Stimulated activated CD8-positive, alpha-beta memory T cell treated with anti-CD3 and anti-CD28 coated beads, Interleukin-7, amount 100 ng/mL, for 1 hour (primary cell): Measurements from ENCODE around the gene P2RX2.

ENCODE experiments used
- DNase-seq, 2 donors: peaks; one replicate each; pipeline ENCODE4 v3.0.0-alpha.2; 2020; ENCODE audit warnings: low read depth in 2 of 2

Gene P2RX2

DNA sequence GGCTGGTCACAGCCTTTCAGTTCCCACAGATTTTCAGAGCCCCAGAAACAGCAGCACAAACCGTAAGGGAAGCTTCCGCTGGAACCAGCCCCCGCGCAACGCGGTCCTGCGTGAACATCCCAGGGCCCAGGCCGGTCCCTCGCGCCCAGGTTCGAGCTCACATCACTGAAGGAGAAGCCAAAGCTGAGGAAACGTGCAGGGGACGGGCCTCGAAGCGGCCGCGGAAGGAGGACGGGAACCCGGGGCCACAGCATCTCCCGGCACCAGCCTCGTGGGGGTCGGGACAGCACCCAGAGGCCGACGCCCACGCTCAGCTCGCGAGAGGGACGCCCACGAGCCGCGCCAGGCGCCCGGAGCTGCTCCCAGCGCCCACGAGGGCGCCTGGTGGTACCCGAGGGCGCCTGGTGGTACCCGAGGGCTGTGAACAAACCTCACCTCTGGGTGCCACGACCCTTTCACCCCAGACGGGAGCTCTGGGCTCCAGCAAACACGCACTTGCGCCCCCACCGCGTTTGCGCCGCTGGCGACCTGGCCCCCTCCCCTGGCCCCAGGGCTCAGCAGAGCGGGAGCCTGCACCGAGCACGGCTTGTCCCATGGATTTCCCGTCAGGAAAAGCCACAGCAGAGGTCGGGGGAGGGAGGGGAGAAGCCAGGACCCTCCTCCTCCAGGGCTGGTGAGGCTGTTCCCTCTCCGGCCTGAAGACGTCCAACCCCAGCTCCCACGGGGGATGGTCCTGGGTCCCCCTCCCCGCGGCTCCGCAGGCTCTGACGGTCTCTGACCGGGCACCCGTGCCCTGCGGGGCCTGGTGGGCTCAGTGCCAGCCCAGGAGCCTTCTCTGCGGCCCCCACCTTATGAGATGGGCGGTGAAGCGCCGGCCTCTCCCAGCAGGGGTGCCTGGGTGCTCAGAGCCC, 15.1 kb upstream of the P2RX2 start:
- DNase-seq: no peak

DNA sequence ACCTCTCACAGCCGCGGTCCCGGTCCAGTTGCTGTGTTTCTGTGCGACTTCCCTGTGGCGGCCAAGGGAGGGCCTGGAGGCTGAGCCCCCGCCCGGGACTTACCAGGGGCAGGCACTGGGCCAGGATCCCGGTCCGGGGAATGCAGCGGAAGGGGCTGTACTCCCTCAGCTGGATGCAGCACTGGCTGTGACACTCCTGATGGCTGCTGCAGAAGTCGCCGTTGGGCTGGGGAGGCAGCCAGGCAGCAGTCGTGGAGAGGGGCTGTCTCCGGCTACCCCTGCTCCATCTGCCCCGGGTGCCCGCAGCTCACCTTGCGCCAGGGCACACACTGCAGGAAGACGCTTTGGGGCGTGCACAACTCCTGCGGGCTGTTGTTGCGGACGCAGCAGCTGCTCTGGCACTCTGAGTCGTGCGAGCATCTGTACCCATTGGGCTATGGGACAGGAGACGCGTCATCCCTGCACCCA, 14.4 kb upstream of the P2RX2 start:
- no peak for DNase-seq

DNA sequence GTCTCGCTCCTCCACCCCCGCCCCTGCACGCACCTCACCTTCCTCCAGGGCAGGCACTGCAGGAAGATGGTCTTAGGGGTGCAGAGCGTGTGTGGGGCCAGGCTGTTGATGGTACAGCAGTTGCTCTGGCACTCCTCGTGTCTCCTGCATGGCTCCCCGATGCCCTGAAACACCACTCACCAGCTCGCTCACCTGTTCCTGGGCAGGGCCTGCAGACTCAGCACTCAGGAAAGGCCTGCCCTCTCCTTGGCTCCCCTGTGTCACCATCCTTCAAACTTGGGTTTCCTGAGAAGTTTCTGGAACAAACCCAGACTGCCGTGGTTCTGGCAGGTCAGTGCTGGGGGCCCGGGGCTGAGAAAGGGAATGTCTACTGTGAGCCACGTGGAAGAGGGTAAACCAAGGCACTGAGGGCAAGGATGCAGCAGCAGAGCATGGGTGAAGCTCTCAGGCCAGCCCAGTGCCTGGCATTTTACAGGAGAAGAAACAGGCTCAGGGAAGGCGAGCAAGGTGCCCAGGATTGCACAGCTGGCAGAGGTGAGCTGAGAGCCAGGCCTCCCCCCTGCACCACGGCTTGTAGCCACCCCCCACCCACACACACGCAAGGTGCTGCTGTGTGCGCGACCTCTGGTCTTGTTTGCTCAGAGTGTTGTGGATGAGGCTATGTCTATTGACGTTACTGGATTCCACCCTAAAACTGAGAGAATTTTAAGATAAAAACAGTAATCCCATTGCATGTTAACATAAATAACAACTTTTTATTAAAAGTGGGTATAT, 13.7 kb upstream of the P2RX2 start:
- no peak for DNase-seq

DNA sequence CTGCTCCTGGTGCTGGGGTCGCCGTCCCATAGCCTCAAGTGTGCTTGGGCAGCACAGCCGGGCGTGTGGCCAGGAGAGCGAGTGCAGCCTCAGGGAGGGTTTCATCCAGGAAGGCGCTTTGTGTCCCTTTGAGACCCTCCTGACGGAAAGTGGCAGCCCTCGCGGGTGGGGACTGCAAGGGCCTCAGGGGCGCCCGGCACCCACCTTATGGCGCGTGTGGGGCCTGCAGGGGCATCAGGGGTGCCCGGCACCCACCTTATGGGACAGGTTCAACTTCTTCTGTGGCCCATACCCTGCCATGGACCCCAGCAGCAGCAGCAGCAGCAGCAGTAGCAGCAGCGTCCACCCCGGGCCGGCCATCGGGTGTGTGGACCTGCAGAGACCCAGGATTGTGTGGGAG, 12.7 kb upstream of the P2RX2 start:
- DNase-seq: no peak

DNA sequence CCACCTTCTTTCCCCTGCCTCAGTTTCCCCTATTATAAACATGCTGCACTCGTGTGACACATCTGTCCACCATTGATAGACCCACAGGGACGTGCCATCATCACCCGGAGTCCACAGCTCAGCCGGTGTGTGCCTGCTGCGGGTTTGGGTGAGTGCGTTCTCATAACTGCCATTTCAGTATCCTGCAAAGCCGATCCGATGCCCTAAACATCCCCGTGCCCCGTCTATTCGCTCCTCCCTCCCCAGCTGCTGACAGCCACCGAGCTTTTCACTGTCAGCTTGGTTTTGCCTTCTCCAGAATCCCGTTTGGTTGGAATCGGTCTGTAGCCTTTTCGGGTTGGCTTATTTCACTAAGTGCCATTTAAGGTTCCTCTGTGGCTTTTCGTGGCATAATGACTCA, 12.1 kb upstream of the P2RX2 start:
- DNase-seq: no peak

DNA sequence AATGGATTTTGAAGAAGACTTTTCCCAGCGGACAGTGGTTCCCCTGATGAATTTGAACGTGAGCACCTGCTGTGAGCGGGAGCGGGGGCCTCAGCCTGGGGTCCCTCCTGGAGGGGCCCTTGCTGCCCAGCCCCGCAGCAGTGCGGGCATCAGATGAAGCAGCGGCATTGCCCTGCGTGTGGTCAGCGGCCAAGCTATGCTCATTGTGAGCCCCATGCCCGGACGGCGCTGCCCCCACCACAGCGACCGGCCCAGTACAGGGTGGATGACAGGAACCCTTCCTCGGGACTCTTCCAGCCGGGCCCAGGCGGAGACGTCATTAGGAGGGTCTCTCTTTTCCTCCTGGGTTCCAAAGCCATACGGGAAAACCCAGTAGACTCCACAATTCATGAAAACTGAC, 11.6 kb upstream of the P2RX2 start:
- no peak for DNase-seq

DNA sequence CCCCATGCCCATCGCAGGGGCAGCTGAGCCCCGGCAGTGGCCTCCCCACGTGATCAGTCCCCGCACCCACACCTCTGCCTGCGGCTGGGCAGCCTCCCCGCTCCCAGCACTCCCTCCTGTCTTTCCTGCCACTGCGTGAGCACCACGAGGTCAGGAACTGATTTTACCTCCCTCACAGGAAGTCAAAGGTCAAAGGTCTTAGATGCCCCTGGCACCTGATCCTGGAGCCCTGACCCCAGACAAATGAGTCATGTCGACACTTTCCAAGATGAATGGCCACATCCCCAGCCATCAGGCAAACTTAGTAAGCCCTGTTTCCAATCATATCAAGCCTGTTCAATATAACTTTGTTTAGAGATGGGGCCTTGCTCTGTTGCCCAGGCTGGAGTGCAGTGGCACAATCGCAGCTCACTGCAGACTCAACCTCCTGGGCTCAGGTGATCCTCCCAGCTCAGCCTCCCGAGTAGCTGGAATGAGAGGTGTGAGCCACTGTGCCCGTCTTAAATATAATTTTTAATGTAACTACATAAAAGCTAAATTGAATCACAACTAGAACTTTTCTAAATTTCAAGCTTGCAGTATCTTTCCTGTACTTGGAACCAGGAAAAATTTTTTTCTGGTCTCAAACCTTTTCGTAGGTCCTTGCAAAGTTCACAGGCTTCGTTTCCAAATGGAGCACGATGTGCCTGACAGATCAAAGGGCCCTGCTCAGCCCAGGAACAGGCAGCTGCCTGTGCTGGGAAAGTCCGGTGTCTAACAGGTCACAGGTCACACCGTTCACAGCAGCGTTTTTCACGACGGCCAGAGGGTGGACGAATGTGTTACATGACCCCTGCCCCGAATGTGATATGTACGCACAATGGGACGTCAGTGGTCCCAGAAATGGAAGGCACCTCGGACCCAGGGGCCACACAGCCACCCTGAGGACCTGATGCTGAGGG, 10.1 kb upstream of the P2RX2 start:
- no peak for DNase-seq

DNA sequence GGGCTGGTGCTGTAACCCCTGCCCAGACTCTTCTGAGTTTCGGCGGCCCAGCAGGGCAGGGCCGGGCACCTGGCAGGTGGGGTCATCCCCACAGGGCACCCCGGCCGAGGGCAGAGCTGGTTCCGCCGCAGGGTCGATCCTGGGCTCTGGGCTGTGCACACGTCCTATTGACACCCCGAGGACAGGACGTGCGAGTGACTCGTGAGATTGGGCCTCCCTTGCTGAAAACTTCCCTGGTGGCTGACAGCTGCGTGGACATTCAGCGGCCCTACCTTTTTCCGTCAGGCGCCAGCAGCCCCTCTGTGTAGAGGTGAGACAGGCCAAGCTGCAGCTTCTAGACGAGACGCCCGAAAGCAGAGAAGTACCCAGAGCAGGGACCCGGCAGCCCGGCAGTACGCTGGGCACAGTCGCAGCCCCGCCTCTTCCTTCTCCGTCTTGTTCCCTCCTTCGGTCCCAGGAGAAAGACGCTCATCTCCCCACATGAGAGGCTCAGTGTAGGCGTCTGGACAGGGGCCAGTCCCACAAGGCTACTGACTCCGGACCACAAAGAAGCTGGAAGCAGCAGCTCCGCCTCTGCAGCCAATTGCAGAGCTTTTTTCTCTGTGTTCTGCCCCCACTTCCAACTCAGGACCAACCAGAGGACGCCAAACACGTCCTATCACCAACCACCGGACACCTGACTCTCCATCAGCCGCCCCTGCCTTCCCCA, 8.4 kb upstream of the P2RX2 start, which contains the start of gene LRCOL1:
LRCOL1 (minus strand) TSS at position 532 of the 709 bp plus-strand sequence. CDS start 4,331 bp downstream, outside the sequence.
- no peak for DNase-seq

DNA sequence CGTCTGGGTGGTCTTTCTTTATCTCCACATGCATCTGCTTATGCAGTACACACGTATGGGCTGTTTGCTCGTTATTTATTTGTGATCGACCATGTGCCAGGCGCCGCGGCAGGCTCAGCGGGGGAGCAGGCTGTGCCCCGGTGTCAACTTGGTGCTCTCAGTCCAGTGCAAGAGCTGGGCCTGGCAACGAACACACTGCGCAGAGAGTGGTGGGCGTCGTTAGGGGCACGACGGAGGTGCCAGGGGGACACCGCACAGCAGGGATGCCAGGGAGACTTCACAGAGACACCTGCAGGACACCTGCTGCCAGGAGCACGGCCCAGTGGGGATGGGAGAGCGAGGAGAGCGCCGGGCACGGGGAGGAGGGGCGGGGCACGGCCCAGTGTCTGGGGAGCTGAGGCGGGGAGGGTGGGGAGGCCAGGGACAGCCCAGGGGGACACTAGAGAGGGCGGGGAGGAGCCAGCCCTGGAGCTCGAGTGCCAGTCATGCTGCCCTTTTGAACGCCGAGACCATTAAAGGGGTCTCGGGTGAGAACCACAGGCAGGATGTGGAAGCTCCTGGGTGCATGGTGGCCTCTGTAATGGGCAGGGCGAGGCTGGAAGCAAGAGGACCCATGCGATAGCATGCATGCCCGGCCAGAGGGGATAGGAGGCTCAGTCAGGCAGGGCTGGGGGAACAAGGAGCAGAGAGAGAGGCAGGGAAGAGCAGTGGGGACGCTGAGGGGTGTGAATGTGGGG, 7.5 kb upstream of the P2RX2 start:
- DNase-seq: no peak

DNA sequence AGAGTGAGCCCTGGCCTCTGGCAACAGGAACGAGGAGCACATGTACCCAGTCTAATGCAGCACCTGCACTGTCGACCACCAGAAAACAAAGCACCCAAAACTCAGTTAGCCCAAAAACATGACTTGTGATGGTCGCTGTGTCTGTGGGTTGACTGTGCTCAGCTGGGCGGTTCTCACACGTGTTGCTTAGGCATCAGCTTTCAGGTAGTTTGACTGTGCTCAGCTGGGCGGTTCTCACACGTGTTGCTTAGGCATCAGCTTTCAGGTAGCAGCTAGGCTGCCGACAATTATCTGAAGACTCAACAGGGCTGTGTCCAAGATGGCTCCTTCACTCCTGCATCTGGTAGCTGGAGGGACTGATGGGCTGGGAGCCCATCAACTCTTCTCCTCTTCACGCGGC, 7.0 kb upstream of the P2RX2 start:
- no peak for DNase-seq

DNA sequence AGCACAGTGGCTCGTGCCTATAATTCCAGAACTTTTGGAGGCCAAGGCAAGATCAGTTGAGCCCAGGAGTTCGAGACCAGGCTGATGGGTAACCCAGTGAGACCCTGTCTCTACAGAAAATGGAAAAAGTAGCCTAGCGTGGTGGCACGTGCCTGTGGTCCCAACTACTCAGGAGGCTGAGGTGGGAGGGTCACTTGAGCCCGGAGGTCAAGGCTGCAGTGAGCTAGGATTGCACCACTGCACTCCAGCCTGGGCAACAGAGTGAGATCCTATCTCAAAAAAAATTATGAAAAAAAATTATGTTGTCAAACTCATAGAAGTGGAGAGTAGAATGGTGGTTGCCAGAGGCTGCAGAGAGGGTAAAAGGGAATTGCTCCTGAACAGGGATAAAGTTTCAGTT, 4.5 kb upstream of the P2RX2 start:
- DNase-seq: no peak

DNA sequence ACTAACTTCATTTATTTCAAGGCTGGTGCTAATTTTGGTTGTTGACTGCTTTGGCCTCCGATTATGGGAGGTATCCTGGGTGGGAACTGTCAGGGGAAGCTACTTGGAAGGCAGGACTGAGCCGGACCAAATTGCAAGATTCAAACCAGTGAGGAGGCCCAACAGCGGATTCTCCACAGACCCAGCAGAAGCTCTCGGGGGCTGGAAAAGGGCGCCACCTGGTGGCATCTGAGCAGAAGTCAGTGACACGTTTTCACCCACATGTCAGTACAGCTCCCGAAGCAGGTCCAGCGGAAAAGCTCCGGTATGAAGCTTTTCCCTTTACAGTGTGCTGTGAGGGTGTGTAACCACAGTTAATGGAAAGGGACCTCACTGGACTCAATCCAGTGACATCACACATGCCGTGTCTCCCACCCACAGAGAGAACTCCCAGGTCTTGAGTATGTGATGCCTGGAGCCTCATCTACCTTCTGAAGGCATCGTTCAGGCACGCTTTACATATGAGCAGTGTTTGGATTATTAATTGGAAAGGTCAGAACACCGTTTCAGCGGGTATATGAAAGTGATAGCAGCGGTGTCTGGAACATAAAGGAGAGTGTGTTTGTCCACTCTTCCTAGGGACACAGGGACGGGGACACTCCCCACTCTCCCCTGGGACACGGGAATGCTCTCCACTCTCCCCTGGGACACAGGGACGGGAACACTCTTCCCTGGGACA, 3.6 kb upstream of the P2RX2 start:
- peak; percentile 51 to 69 for DNase-seq

DNA sequence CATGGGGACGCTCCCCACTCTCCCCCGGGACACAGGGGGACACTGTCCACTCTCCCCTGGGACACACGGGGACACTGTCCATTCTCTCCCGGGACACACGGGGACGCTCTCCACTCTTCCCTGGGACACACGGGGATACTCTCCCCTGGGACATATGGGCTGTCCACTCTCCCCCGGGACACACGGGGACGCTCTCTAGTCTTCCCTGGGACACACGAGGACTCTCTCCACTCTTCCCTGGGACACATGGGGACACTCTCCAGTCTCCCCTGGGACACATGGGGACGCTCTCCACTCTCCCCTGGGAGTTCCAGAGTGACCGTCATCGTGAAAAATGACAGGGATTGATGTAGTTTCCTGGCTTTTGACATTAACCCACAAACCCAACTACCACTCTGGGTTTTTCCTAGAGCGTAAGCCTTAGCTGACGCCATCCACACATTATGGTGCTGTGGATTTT, 3.0 kb upstream of the P2RX2 start:
- no peak for DNase-seq

DNA sequence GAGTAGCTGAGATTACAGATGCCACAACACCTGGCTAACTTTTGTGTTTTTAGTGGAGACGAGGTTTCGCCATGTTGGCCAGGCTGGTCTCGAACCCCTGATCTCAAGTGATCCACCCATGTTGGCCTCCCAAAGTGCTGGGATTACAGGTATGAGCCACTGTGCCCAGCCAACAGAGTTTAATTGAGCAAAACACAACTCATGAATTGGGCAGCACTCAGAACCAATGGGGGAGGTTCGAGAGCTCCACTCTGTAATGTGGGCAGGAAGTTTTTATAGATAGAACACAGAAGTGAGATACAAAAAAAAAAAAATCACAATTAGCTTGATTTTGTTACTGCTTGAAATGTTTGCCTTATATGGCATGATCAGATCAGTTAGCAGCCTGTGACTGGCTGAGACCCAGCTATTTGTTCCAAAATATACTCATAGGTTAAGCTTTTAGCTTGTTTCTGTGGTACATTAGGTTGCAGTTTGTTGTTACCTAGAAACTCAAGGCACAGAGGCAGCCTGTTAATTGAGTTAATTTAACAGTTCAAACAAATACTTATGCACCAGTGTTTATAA, 1.4 kb upstream of the P2RX2 start:
- no peak for DNase-seq

DNA sequence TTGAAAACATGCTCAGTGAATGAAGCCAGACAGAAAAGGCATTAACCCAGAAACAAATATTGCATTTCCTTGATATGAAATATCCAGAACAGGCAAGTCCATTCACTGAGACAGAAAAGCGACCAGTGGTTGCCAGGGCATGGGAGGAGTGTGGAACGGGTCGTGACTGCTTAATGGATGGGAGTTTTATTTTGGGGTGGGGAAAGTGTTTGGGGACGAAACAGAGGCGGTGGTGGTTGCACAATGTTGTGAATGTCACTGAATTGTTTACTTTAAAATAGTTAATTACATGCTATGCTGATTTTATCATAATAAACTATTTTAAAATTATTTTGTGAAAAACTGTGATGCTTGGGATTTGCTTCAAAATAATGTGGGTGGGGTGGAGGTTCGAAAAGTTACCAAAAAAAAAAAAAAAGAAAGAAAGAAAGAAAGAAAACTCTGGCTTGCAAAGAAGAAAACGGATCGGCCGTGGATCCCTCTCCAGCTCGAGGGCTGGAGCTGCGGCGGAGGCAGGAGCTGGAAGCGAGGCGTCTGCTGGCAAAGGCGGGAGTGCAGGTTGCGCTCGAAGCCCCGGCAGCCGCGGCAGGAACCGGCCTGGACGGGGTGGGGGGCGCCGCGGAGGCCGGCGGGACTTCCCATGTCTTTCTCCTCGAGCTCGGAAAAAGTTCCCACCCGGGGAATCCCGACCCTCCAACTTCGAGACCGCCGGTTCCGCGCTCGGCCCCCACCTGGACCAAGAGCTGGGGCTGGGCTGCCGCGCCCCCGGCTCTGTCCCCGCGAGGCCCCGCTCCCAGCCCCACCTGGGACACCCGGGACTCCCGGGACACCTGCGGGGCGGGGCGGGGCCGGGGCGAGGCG, 524 bp upstream of the P2RX2 start:
- DNase-seq: no peak

DNA sequence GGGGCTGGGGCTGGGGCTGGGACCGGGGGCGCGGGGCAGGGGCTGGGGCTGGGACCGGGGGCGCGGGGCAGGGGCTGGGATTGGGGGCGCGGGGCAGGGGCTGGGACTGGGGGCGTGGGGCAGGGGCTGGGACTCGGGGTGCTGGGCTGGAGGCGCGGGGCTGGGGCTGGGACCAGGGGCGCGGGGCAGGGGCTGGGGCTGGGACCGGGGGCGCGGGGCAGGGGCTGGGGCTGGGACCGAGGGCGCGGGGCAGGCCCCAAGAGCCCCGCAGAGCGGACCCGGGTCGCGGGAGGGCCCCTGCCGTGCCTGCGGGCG, 452 bp downstream of the P2RX2 start:
- no peak for DNase-seq

DNA sequence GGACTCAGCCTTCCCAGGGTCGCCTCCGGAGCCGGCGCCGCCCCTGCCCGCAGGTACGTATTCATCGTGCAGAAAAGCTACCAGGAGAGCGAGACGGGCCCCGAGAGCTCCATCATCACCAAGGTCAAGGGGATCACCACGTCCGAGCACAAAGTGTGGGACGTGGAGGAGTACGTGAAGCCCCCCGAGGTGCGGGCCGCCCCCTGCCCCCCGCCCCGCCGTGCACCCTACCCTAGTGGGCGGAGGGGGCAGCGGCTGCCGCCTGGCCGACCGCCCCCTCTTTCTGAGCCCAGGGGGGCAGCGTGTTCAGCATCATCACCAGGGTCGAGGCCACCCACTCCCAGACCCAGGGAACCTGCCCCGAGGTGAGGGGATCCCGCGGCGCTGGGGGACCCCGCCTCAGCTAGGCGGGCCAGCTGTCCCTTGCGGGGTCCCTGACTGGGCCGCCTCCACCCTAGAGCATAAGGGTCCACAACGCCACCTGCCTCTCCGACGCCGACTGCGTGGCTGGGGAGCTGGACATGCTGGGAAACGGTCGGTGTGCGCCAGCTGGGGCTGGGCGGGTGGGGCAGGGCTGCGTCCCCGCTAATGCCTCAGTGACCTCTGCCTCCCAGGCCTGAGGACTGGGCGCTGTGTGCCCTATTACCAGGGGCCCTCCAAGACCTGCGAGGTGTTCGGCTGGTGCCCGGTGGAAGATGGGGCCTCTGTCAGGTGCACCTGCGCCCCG, 973 bp downstream of the P2RX2 start:
- DNase-seq: no peak
